Inflammatory macrophage treated with lipopolysaccharide for 4 hours (primary cell): ENCODE data around the gene FXR1.
"Not testable (repeated sequence)": the region's sequence is repeated elsewhere in the genome, so short reads cannot be mapped to it uniquely, and the experiment has no call there.

Source experiments
- DNase-seq: peaks from one replicate; pipeline ENCODE4 v3.0.0-alpha.2; 2020

The FXR1 gene

DNA sequence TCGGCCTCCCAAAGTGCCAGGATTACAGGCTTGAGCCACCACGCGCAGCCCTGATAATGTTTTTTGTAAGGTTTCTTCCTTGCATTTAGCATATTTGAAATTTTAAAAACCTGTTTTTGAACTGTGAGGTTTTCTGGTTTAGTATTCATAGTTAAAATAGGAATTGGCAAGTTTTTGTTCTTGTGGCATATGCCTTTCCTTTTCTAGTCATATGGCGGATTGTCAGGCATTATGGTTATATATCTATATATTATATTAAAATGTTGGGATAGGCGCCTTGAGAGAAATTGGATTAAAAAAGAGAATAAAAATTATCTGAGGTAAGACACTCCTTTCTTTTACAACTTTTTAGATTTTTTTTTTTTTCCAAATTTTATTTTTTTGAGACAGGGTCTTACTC, 28.4 kb downstream of the FXR1 start:
- DNase-seq = no peak

- peak; percentile 30 for DNase-seq
Measured at GRCh38 chr3:180947761-180948390, 35.4 kb downstream of the FXR1 start.

- no peak for DNase-seq
Measured at GRCh38 chr3:180959691-180960090, 47.2 kb downstream of the FXR1 start.

DNA sequence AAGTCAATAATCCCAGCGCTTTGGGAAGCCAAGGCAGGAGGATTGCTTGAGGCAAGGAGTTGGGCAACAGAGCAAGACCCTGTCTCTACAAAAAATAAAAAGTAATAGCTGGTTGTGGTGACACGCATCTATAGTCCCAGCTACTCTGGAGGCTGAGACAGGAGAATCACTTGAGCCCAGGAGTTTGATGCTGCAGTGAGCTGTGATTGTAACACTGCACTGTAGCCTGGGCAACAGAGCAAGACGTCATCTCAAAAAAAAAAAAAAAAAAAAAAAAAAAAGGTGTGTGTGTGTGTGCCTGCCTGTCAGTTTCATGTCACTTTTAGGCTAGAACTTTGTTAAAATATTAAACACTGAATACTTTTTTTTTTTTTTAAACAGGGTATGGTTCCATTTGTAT, 48.6 kb downstream of the FXR1 start:
- no peak for DNase-seq

DNA sequence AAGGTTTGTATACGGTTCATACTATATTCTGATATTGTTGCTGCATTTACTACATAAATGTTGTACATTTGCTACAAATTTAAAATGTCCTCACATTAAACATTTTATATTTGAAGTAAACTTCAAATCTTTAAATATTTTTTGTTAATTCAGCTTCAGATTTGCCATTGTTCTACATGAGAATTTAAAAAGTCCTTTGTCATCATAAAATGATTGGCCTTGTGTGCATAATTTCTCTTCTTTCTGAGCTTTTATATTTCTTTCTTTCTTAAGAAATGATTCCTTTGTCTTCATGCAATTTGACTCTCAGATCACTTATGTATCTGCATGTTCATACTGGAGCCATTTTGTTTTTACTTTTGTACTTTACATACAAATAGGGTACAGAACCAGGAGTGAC, 49.1 kb downstream of the FXR1 start:
- DNase-seq = no peak

DNA sequence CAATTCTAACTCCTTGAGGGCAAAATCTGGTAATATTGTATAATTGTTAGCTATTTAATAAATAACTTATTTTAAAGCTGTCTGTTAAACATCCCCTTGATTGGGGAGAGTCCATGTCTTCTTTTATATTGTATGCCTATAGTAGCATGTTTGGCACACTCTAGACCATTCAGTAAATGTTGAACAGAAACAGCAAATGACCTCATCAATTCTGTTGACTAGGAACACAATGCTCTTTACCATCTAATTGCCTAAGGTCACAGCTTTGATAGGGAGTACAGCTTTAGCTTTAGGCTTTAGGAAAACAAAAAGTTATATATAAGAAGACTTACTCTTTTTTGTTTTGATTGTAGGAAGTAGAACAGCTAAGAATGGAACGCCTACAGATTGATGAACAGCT, 50.1 kb downstream of the FXR1 start:
- DNase-seq = no peak

GRCh38 chr3:180970931-180971330, 58.5 kb downstream of the FXR1 start:
- DNase-seq = no peak

GRCh38 chr3:180973543-180973942, 61.1 kb downstream of the FXR1 start:
- no peak for DNase-seq

DNA sequence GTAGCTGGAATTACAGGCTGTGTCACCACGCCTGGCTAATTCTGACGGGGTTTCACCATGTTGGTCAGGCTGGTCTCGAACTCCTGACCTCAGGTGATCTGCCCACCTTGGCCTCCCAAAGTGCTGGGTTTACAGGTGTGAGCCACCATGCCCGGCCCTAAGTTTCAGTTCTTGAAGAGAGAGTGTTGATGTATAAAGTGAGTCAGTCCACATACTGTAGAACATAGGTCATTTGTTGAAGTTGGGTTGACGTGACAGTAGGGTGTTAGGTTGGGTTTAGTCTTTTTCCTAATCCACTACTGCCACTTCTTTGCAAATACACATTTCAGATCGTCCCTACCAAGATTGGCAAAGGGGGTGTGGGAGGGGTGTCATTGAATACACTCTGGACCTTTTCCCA, 61.8 kb downstream of the FXR1 start:
- DNase-seq = no peak

- DNase-seq = no peak
Measured at GRCh38 chr3:180977498-180977897, 65.0 kb downstream of the FXR1 start.

DNA sequence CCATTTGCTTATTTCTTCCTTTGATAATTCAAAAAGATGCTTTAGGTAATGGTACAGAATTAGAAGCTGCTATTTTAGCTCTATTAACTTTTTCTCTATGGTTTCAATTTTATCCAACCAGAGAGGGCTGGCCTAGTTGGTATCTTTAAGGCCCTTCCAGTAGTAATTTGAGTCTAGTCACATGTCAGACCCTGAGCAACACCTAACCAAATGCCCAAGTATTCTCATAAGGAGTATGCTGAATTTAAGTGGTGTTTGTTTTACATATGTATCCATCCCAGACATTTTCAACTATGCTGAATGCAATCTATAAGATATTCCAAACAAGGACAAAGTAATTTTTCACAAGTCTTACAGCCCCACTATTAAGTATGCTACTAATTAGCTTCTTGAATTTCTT, 67.5 kb downstream of the FXR1 start:
- no peak for DNase-seq

DNA sequence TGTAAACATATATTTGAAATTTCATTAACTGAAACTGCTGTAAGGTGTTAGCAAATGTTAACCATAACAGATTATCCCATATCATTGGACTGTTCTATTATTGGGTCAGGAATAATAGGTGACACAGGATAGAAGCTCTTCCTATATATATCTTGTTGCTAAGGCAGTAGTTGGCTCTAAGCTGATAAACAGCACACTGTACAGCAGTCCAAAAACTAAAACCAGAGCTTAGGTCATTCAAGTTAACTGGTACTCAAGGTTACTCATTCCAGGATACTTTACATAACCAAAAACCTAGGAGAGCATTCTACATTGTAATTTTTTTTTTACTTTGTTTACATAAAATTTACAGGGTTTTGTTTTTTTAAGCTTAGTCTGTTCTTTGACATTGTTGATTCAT, 68.1 kb downstream of the FXR1 start:
- no peak for DNase-seq

DNA sequence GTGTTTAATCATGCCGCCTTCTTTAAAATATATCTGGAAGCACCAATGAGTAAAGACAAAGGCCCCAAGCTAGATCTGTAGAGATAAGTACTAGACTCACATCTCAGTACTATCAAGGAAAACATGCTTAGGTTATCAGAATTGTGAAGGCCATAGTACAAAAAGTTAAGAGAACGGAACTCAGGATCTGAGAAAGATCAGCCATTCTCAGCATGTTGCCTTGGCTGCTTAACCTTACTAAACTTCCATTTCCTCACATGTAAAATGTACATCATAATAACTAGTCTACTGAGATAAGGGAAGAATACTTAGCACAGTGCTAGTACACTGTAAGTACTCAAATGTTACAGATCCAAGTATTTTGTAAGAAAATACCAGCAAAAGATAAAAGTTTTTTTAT, 69.4 kb downstream of the FXR1 start:
- no peak for DNase-seq

DNA sequence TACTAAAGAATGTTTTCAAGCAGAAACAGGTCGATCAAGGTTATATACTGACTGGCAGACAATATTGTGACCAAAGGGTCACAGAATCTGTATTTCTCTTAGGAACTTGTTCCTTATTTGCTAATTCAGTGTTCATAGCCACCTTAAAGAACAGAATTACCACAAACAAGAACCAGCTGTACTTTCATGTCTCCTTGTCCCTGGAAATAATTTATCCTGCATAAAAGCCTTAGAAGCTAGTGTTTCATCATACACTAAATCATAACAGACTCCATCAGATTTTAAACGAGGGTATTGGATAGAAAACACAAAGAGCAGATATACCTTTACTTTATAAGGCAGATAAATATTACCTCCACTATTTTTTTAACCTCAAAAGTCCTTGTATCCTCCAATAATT, 70.7 kb downstream of the FXR1 start:
- DNase-seq = no peak

- not testable (repeated sequence) for DNase-seq
Measured at GRCh38 chr3:180986366-180986765, 73.9 kb downstream of the FXR1 start.

DNA sequence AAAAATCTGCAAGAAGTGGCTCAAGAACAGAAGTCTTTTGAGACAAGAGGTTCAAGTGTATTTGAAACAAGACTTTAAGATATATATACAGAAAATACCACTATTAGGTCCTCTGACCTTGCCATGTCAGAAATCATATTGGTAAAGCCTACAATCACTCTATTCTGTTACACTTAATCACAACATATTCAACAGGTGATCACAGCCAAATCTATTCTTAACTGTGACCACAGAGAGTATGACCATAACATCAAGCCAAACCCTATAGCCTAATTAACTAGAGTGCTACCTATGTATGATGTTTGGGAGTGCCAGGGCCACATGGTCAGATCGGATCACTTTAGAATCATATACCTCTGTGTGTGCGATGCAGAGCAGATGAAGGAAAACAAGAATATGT, 74.9 kb downstream of the FXR1 start:
- DNase-seq = no peak

DNA sequence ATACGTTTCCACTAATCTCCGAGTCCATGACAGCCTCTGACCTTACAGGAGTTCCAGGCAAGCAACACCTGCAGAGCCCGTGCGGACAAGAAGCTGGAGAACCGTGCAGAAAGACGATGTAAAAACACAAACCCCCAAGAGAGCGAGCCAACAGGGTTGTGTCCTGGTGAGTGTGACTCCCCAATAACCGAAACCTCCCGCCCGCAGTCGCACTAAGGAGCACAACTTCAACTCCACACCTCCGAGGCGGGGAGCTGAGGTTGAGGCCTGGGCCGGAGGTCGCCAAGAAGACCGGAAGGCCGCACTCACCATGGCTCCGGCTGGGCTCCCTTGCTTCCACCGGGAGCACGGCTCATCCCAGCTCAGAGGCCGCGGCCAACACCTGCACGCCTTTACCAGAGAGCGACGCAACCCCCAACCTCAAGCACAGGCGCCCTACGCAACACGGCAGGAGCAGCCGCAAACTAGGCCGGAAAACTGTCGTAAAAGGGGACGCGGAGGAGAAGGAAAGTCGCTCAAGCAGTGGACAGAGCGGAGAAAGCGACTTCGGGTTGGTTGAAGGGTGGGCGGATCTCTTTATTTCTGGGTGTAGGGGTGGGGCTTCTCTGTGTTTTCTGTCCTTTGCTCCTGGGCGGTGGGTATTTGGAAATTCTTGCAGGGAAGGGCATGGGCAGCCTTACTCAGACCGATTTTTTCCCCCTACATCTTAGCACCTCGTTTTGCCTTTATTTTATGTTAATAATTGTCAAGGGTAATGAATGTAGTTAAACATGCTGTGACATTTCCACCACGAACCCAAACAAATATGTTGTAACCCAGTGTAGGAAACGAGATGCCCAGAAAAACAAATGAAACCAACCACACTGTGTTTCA, 77.1 kb downstream of the FXR1 start, which contains the start of gene DNAJC19:
Gene DNAJC19, minus strand, starts transcription at position 446 of the 873 bp plus-strand sequence. Its CDS starts 134 bp downstream, at position 312.
- peak; percentile 97 for DNase-seq

- no peak for DNase-seq
Measured at GRCh38 chr3:180990505-180990904, 78.0 kb downstream of the FXR1 start.

DNA sequence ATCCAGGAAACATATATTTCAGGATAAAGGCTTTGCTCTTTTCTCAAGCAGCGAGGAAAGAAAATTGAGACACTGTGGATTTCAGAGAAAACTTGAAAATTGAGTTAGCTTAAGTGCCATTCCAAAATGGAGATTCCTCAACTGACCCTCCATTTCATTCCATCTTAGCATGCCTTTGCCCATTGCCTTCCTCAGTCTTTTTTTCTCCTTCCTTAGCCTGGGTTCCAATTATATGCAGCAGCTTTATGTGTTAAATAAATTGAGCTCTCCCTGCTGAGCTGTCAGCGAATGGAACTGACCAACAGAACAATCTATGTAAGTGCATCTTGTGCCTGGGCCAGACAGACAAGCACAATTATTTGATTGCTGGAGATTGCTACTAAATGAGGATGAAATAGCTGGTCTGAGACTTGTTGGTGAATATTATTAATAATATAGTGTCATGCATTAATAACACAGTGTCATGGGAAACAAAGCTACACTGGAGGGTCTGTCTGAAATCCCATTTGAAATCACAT, 84.0 kb downstream of the FXR1 start:
- no peak for DNase-seq

DNA sequence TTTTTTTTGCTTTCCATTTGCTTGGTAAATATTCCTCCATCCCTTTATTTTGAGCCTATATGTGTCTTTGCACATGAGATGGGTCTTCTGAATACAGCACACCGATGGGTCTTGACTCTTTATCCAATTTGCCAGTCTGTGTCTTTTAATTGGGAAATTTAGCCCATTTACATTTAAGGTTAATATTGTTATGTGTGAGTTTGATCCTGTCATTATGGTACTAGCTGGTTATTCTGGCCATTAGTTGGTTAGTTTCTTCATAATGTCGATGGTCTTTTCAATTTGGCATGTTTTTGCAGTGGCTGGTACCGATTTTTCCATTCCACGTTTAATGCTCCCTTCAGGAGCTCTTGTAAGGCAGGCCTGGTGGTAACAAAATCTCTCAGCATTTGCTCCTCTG, 89.9 kb downstream of the FXR1 start:
- not testable (repeated sequence) for DNase-seq

DNA sequence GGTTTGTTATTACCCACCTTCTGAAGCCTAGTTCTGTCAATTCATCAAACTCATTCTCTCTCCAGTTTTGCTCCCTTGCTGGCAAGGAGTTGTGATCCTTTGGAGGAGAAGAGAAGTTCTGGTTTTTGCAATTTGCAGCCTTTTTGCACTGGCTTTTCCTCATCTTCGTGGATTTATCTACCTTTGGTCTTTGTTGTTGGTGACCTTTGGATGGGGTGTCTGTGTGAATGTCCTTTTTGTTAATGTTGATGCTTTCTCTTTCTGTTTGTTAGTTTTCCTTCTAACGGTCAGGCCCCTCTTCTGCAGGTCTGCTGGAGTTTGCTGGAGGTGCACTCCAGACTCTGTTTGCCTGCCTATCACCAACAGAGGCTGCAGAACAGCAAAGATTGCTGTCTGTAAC, 91.0 kb downstream of the FXR1 start:
- DNase-seq = not testable (repeated sequence)

- DNase-seq = no peak
Measured at GRCh38 chr3:181006541-181006940, 94.1 kb downstream of the FXR1 start.

DNA sequence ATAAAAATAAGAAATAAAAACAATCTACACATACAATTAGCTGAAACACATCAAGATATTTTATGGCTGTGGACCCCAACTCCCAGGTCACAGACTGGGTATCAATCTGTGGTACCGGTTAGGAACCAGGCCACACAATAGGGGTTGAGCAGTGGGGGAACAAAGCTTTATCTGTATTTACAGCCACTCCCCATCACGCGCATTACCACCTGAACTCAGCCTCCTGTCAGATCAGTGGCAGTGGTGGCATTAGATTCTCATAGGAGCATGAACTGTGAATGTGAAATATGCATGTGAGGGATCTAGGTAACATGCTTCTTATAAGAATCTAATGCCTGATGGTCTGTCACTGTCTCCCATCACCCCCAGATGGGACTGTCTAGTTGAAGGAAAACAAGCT, 94.8 kb downstream of the FXR1 start:
- DNase-seq = no peak

GRCh38 chr3:181008796-181009195, 96.3 kb downstream of the FXR1 start:
- DNase-seq = no peak
